ENCODE data around the gene MTMR12.

- no peak for TF ChIP-seq EZH2 (IDR thresholded peaks at IDR 0.05; ENCODE audit: low read length, missing control alignments)
- TF ChIP-seq CTCF (conservative IDR thresholded peaks at IDR 0.05 in 1 of 2, IDR thresholded peaks at IDR 0.05 in 1 of 2; ENCODE audit: low read depth in 1 of 2, low read length in 2 of 2): no peak
Observed at GRCh38 chr5:32301891-32302290, 10.8 kb downstream of the MTMR12 start.

All from fibroblast of lung (primary cell).